HG02588 (cell line): Measurements from ENCODE around the gene DMGDH.

ENCODE experiments used
- ATAC-seq: cut with Tn5 transposase; IDR thresholded peaks from one replicate; pipeline ENCODE4 v1.9.1; 2021; ENCODE audit warnings: mild to moderate bottlenecking, moderate library complexity; ENCODE audit not compliant: unreplicated experiment

DMGDH gene

DNA sequence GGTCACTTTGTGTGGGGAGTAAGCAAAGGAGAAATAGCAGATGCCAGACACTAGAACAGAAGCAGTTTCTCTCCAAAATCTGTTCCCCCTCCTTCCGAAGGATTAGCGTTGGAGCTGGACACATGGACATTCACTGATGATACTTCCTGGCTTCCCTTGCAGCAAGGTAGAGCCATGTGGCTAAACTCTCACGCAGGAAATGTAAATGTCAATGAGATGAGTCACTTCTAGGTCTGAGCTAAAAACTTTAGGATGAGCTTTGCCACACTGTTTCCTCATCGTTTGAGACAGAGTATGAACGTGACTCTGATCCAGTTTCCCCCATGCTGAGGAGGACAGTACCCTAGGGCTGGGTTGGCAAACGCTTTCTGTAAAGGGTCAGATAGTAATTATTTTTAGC, 5.2 kb upstream of the DMGDH start:
- ATAC-seq = no peak

DNA sequence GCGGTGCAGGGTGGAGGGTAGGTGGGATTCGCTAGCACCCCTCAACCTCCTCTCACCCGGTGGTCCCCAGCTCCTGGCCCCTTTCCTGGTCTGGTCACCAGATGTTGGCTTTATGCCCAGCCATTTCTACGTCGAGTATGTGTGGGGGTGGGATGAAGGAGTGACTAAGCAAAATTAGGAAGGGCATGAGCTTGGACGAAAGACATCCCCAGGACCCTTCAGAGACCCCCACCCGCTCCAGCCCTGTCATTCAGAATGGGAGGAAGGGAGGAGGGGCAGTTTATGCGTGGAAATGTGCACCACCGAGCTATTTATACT, 835 bp upstream of the DMGDH start:
- ATAC-seq = no peak

DNA sequence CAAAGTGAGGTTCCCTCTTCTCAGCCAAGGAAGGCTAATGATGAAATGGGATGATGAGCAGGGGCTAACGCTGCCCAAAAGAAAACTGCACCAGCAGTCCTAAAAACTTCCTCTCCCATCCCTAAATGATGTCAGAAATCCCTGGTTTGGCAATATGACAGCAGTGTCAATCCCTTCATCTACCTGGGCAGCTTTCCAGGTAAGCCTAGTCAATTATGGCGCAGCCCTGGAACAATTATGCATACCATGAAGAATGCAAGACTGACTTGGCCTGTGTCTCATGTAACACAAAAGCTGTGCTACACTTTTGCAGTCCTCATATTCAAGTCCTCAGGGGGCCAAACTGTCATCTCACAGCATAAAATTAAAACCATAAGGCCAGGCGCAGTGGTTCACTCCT, 7.0 kb downstream of the DMGDH start:
- ATAC-seq = no peak

DNA sequence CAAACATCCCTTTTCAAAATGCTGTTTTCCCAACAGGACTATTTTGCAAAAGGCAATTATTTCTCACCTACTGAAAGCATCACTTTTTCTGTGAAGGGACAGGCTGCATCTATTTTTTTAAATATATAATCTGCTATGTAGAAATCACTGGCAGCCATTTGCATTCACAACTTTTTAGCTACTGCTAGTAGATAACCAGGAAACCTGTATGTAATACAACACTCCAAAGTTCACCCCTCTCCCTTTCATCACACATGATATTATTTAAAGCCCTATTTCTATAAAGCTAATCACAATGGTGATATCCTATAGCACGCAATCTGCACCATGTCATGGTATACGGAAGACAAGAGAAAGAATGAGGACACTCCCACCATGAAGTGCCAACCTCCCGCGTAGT, 9.8 kb downstream of the DMGDH start:
- ATAC-seq = no peak

DNA sequence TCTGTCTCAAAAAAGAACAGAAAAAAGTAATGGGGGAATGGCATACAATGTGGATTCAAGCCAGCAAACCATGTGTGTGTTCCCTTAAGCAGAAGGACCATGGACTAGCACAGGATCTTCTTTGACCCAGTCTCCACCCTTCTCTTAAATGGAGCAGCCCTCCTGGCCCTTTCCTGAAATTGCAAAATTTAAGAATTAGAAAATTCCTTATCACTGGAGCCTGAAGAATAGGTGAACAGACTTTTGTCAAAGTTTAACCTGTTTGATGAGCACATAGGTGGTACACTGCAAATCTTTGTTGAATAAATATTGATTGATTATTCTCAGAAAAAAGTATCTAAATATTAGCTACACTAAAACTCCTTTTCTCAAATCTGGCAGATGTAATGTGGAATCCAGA, 12.6 kb downstream of the DMGDH start:
- ATAC-seq = no peak

DNA sequence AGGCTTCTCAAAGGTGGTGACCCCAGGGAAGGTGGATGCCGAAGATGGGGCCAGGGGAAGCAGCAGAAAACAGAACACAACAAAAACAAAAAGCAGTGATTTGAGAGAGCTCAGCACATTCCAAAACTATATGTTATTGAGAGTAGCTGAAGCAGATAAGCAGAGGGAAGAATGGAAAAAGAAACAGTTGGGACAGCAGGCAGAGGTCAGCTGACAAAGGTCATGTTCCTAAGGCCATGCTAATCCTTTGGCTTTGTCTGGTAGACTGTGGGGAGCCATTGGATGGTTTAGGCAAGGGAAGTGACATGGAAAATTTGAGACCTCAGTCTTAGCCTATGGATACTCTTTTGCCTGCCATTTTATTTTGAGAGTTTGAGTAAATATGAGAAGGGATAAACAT, 14.5 kb downstream of the DMGDH start:
- ATAC-seq = no peak

DNA sequence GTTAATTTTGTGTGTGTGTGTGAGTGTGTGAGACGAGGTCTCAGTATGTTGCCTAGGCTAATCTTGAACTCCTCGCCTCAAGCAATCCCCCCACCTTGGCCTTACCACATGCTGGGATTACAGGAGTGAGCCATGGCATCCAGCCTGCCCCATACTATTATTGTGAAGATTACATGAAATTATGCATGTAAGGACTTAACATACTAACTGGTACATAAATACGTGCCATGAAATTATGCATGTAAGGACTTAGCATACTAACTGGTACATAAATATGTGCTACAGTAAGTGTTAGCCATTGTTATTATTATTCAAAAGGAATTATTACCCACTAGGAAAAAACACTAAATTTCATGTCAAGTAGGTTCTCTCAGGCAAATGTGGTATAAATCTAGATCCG, 16.2 kb downstream of the DMGDH start:
- ATAC-seq = no peak

DNA sequence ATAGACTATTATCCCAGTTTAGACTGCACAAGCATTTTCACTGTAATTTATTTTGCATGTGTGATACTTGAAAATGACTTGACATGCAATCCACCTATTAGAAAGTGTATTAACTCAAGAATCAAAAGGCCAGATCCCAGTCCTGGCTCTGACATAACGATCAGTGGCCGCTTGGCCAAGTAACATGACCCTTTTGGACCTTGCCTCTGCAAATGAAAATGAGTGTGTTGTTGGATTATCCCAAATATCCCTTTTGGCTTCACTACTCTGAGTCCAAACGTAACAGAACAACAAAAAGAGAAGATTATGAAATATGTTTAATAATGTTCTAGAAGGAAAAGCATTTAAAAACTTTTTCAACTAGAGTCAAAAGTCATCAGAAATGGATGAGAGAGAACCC, 19.0 kb downstream of the DMGDH start:
- no peak for ATAC-seq

DNA sequence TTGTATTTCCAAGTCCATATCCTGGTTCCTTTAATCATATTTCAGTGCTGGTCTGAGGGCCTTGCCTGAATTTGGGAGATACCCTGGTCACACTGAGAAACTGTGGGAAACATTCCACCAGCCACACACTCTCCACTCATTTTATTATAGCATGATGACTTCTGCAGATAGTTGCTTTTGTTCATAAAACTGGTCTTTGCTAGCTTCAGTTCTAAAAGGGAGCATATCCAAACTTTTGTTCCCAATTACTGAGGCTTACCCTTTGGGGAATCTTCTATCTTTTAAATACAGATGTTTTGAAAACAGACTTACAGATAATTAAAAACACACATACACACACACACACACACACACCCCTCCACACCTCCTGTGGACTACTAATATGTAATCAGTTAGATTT, 21.0 kb downstream of the DMGDH start:
- ATAC-seq = no peak

DNA sequence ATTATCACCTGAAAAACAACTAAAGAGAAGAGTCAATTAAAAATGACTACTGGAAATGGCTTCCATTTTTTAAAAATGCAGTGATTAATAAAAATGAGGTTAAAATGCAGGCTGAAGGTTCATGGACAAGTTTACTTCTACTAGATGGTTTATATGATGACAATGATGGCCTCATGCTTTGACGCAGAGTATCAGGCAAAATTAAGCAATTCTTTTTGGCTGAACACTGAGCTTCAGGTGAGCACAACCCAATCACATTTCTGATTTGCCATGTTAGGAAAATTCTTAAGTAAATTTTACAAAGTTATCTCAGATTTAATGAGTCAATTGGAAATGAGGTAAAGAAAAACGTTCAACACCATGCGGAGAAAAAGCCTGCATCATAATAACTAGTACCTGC, 22.3 kb downstream of the DMGDH start:
- no peak for ATAC-seq

DNA sequence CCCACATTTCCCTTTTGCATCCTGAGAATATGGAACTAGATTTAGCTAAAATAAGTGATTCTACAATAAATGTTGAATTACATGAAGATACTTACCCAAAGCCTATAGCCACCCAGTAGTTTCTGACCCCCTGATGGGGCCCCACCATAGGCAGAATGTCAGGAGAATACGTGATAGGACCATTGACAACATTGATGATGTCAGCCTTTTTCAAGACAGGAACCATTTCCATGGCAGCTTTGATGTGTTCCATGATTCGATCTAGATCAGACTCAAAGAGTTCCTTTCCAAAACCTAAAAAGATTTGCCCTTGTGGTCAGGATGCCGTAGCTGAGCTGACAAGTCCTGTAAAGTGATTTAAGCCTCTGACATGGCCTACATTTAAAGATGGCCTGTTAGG, 27.3 kb downstream of the DMGDH start:
- ATAC-seq = no peak

DNA sequence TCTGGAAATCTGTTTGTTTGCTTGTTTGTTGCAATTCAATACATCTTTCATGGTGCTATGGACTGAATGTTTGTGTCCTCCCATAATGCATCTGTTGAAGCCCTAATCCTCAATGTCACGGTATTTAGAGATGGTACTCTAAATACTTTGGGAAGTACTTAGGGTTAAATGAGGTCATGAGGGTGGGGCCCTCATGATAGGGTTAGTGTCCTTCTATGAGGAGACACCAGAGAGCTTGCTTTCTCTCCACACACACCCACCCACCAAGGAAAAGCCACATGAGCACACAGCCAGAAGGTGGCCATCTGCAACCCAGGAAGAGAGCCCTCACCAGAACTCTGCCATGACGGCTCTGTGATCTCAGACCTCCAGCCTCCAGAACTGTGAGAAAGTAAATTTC, 32.7 kb downstream of the DMGDH start:
- no peak for ATAC-seq

DNA sequence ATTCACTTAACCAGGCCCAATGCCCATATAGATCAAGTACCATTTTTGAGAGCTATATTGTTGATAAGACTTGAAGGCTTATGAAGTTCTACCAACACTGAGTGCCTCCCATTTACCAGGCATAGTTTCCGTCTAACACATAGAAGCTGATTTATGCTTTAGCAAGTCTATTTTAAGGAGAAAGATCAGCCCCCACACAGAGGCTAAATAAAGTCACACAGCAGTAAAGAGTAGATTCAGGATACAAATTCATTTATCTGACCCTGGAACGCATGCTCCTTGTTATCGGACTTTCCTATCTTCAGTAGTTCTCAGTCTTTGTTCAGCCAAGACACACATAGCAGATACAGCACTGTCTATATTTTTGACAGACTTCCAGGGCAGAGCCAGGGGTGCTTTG, 34.2 kb downstream of the DMGDH start:
- no peak for ATAC-seq

DNA sequence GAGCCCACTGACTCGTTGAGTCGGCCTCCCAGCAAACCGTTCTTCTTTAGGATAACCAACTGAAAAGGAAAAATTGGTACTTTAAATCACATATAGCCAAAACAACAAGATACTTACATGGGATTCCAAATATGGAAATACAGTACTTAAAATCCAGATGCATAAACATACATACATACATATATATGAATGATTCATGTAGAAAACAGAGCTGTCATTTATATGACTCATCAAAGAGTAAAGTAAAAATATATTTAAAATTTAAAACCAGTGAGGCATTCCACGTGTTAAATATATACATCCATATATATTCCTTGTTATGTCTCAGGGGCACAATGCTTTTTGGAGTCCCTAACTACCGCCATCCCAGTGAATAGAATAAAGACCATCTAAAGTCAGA, 36.7 kb downstream of the DMGDH start:
- ATAC-seq = no peak

DNA sequence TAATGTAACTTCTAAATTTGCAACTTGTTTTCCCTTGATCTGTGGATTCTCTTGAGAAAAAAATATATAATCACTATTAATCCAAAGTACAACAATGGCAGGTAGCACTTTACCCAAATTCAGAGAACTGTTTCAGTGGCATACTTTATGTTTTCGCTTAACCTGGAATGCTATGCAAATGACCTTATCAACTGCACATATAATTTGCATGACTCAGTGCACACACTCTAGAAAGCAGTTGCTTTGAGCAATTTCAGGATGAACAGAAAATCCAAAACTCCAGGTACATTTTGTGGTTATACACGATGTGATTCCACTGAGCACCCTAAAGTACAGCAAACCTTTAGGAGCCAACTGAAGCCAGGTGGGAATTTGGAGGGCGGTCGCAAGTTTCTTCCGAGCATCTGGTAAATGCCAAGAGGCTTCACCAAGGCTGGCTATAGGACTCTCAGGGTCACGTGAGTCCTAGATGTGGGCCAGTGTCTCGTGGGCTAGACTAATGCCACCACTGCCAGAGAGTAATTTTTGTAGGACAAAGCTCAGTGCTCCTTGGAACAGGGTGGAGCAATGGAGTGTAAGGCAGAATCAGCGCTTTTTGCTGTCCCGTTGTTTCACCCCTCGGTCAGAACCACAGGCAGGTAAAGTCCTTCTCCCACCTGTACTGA, 37.3 kb downstream of the DMGDH start:
- no peak for ATAC-seq

DNA sequence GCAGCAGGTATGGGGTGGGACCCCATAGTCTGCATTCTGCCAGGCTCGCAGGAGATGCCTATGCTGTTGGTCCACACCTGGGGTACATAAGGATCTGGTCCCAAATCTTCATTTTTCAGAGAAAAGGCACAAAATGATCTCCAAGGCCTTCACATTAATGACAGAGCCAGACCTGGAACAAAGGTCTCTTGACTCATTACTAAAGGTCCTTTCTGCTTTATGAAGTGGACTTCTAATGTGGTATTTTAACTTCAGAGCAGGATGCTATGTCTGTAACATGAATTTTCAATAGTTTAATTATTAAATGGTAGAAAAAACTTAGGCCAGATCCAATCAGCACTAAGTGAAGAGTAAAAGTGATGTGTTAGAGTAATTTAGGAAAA, 38.0 kb downstream of the DMGDH start:
- ATAC-seq = no peak

DNA sequence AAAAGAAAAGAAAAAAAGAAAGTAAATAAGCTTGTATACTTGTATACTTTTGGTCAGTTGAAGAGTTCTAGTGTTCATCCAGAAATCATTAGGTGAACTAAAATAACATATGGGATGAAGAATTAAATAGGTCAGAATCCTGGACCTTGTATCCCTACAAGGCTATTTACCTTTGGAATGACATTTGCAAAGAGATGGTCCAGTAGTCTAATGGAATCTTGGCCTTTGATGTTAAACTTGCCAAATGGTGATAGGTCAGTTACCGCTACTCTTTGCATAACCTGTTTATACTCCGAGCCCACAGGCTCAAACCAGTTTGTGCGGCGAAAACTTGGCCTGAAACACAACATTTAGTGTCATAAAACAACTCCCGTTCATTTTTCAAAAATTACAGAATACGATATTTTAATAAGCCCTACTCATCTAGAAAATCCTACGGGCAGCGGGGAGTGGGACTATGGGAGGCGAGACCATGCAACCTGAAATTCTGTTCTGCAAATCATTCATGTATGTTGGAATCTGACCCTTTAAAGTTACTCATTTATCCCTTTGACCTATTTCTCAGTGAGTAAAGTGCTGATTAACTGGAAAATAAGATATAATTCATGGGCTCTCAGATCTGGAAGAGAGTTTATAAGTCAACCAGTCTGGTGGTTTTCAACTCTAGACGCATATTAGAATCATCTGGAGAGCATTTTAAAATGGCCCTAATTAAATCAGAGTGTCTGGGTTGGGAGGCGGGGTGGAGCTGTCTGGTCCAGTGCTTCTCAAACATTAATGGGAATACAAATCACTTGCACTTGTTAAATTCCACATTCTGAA, 38.6 kb downstream of the DMGDH start:
- ATAC-seq = no peak

DNA sequence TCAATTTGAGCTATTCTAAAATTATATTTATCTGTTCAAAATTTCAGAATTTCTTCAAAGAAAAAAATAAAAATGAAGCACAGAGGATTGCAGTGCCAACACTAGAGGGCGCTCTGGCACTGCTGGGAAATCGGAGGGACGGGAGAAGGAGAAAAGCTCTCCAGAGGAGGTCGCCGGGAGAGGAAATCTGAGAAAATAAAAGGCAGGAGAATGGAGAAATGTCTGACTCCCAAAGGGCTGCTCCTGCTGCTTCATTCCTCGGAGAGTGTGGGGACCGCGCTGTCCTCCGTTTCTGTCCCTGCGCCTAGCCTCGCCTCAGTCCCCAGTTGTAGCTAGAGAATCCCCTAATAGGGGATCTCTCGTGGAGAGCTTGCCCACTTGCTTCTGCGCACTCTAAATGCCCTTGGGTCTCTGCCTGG, 44.4 kb downstream of the DMGDH start:
- ATAC-seq = no peak

DNA sequence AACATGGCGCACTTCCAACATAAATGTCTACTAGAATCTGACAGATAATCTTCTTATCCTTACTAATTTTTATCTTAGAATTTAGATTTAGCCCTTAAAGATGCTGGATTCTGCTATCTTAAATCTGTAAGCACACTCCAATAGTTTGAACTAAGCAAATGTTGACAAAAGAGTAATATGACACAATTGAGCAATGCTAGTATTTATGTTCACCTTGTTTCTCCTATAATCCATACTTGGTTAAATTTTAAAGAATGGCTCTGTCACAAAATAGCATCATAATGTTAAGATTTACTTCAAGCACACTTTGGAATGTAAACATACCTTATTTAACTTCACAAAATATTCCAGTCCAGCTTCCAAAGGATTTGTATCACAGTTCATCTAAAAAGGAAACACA, 45.5 kb downstream of the DMGDH start:
- ATAC-seq = no peak

DNA sequence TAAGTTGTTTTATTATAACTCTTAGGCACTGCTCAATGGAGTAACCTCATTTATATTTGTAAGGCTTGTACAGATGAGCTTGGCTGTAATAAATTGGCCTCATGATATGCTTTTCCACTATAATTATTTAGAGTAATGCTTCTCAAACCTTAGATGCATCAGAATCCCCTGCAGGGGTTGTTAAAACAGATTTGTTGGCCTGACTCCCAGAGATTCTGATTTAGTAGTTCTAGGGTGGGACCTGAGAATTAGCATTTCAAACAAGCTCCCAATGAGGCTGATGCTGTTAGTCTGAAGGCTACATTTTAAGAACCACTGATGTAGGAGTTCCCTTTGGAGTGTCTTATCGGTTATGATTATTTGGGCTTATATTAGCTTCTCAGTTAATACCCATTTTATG, 46.1 kb downstream of the DMGDH start:
- no peak for ATAC-seq

DNA sequence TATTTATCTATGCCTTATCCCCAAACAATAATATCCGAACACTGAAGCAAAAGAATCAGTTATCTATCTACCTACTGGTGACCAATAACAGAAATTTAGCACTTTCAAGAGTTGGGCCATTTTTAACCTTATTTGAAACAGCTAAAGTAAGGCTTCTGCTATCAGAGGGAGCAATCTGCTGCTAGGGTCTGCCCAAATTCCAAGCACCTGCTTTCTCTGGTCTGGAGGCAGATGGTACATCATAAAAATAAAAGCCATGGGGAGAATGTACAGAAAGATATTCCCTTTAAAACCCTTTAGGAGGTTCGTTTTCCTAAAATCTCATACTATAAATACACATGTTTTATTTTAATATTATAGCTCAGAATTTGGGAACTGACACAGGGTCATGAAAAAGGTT, 46.7 kb downstream of the DMGDH start:
- no peak for ATAC-seq

DNA sequence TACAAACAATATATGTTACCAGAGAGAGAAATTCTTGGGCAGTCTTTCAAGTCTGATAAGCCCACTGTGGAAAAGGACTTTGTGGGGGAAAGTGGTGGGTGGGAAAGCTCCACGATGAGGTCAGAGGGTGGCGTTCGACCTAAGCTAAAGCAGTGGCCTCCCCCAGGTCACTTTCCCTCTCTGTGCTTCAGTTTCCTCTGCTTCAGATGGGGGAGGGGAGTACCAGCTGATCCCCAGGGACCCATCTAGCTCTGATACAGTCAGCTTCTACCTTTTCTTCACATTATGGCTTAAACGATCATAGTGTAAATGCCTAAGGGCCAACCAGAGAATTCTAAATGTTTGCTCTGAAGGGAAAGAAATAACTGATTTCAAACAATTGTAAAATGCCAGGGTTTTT, 47.7 kb downstream of the DMGDH start:
- ATAC-seq = no peak
